HepG2 (cell line): ENCODE measurements around the gene SMAD2. TPM values are rescaled to one million over a fixed set of nuclear protein-coding genes. Genes with fewer than 3 reads are reported as not detected.
A peak's percentile ranks its signal among the peaks of the same experiment; 100 is the strongest.

Experiments
- ATAC-seq: fragments of 200-7000 bp; cut with Tn5 transposase; 3 replicates; pipeline ENCODE4 v1.9.1; 2020; ENCODE audit warnings: mild to moderate bottlenecking, moderate library complexity
- BruUV-seq: library from RNA; stranded (reverse); fragments of 400-500 nt; replicated peaks from 2 replicates; lab custom pipeline; 2021; lab: Mats Ljungman, UMichigan
- CTCF ChIA-PET: fragments of 300-600 bp; formaldehyde crosslinking; extraction: SDS; loops from one replicate; lab custom pipeline; 2021; ENCODE audit warnings: low total read pairs, inconsistent platforms, low intra/inter-chr PET ratio; lab: Yijun Ruan, JAX
- POLR2A ChIA-PET: fragments of 350-600 bp; sonication (Branson Sonifier 250); formaldehyde crosslinking; loops from one replicate; lab custom pipeline; 2020; ENCODE audit warnings: antibody characterized with exemption, inconsistent platforms; lab: Yijun Ruan, JAX
- DNase-seq: peaks from one replicate; pipeline ENCODE4 v3.0.0-alpha.2; 2015; ENCODE audit warnings: low spot score
- FAIRE-seq: peaks from 3 replicates; lab custom pipeline; 2011; peaks lifted over from hg19 to GRCh38; lab: Jason Lieb, UNC
- H2AFZ ChIP-seq: one replicate; pipeline ENCODE4 v1.6.1; 2011; ENCODE audit warnings: low read length, inconsistent platforms
- H3K27ac ChIP-seq: fragments of 300-600 bp; 3 replicates; pipeline ENCODE4 v1.8.0; 2011; ENCODE audit warnings: mixed run types, mild to moderate bottlenecking, mixed read lengths, low read length, inconsistent platforms; ENCODE audit not compliant: insufficient read depth; ENCODE audit errors: extremely low read length
- H3K27me3 ChIP-seq, 2 experiments: fragments of 200-600 bp in 1 of 2; 2 replicates in 1 of 2; 3 replicates in 1 of 2; pipeline versions ENCODE4 v1.6.0 to v1.8.0; 2011; ENCODE audit warnings: low read length in 2 of 2, mild to moderate bottlenecking in 2 of 2, moderate library complexity in 2 of 2, inconsistent platforms in 1 of 2; ENCODE audit not compliant: insufficient read depth in 2 of 2, control insufficient read depth in 1 of 2
- H3K36me3 ChIP-seq, 2 experiments: fragments of 200-600 bp in 1 of 2; replicated peaks in 1 of 2; 2 replicates in 1 of 2; 3 replicates in 1 of 2; pipeline versions ENCODE4 v1.5.1 to v1.8.0; 2011; ENCODE audit warnings: low read length in 2 of 2, inconsistent platforms in 1 of 2; ENCODE audit not compliant: insufficient read depth in 2 of 2, control insufficient read depth in 1 of 2
- H3K4me1 ChIP-seq: 2 replicates; pipeline ENCODE4 v1.5.1; 2012; ENCODE audit warnings: low read length, inconsistent platforms; ENCODE audit not compliant: insufficient read depth
- H3K4me2 ChIP-seq: 2 replicates; pipeline ENCODE4 v1.6.0; 2011; ENCODE audit warnings: low read depth, low read length, inconsistent platforms
- H3K4me3 ChIP-seq, 3 experiments: fragments of 200-600 bp in 1 of 3; sonication (generic), shearing (Covaris generic) in 1 of 3; replicated peaks in 1 of 3; 2 replicates each; pipeline ENCODE4 v1.5.1; 2011 to 2016; ENCODE audit warnings: low read length in 3 of 3, inconsistent platforms in 2 of 3, low read depth in 2 of 3, mild to moderate bottlenecking in 2 of 3, control low read depth in 1 of 3, mixed read lengths in 1 of 3; ENCODE audit not compliant: insufficient read depth in 1 of 3
- H3K79me2 ChIP-seq: one replicate; pipeline ENCODE4 v1.6.1; 2011; ENCODE audit warnings: low read length, inconsistent platforms; ENCODE audit not compliant: insufficient read depth
- H3K9ac ChIP-seq: 2 replicates; pipeline ENCODE4 v1.6.0; 2011; ENCODE audit warnings: mild to moderate bottlenecking, low read depth, low read length, inconsistent platforms; ENCODE audit not compliant: insufficient read depth
- H3K9me3 ChIP-seq: 2 replicates; pipeline ENCODE4 v1.5.1; 2012; ENCODE audit warnings: mild to moderate bottlenecking, low read length
- H4K20me1 ChIP-seq: 2 replicates; pipeline ENCODE4 v1.6.0; 2011; ENCODE audit warnings: inconsistent platforms, mild to moderate bottlenecking, low read length, moderate library complexity; ENCODE audit not compliant: insufficient read depth
- PHF5A ChIP-seq: IDR thresholded peaks from one replicate; pipeline ENCODE4 v1.6.1; 2018; ENCODE audit warnings: low read depth, missing genetic modification reagents; ENCODE audit not compliant: unreplicated experiment
- RCOR2 ChIP-seq: IDR thresholded peaks from 2 replicates; pipeline ENCODE4 v1.6.1; 2016; ENCODE audit warnings: missing biosample characterization, missing genetic modification reagents
- ZBTB3 ChIP-seq: sonication (generic); formaldehyde crosslinking; IDR thresholded peaks from 2 replicates; pipeline ENCODE4 v1.4.0; 2020; ENCODE audit warnings: low read depth, mild to moderate bottlenecking, moderate library complexity, missing genetic modification reagents, borderline replicate concordance
- ZNF326 ChIP-seq: sonication (generic); formaldehyde crosslinking; IDR thresholded peaks from 2 replicates; pipeline ENCODE4 v1.4.0; 2020; ENCODE audit warnings: missing genetic modification reagents, borderline replicate concordance
- WGBS: methylation state at CpG from one replicate; pipeline ENCODE4 v1.1.6; 2017; ENCODE audit warnings: low lambda C conversion rate; 5-methylcytosine and 5-hydroxymethylcytosine counted together
- in situ Hi-C: cut with HindIII; loops from 2 replicates; pipeline ENCODE4 v1.10.0; 2017; ENCODE audit warnings: low pct_unique_long_range_greater_than_20kb; ENCODE audit not compliant: extremely low pct_ligation_motif_present
- intact Hi-C: fragments of 100-400 bp; cut with micrococcal nuclease; formaldehyde crosslinking; loops from one replicate; pipeline ENCODE4 v1.10.0; 2022; ENCODE audit not compliant: unreplicated experiment
- polyA plus RNA-seq, 8 experiments: library from polyadenylated mRNA; depleted of rRNA in 3 of 8; stranded (reverse) in 7 of 8; unstranded in 1 of 8; fragments of >200 nt; fragmentation: Illumina TruSeq in 4 of 8; extraction: Trizol in 4 of 8; gene quantifications; 2 replicates each; pipeline versions ENCODE4 v1.2.1 to v1.2.3, GENCODE V29; 2011 to 2016; ENCODE audit warnings: low read depth in 4 of 8, missing spikeins in 1 of 8, mixed read lengths in 1 of 8; ENCODE audit not compliant: insufficient read depth in 1 of 8
- total RNA-seq, 5 experiments: library from RNA; depleted of rRNA; stranded (reverse); fragments of >200 nt; fragmentation: Illumina TruSeq; extraction: Trizol; gene quantifications; 2 replicates each; pipeline ENCODE4 v1.2.3, GENCODE V29; 2016; ENCODE audit warnings: low read depth in 1 of 5
- TF ChIP-seq, protein P1 (sequence below): sonication (generic); formaldehyde crosslinking; IDR thresholded peaks from 2 replicates; pipeline ENCODE4 v1.4.0; 2020; ENCODE audit warnings: mild to moderate bottlenecking, missing genetic modification reagents, borderline replicate concordance
- TF ChIP-seq, protein P2 (sequence below): sonication (generic); formaldehyde crosslinking; IDR thresholded peaks from 2 replicates; pipeline ENCODE4 v1.4.0; 2020; ENCODE audit warnings: missing genetic modification reagents
- TF ChIP-seq, protein P3 (sequence below): sonication (generic); formaldehyde crosslinking; conservative IDR thresholded peaks from 2 replicates; pipeline ENCODE4 v1.8.0; 2022; ENCODE audit warnings: mild to moderate bottlenecking, moderate library complexity, missing genetic modification reagents
- TF ChIP-seq, protein P4 (sequence below): sonication (generic); formaldehyde crosslinking; IDR thresholded peaks from 2 replicates; pipeline ENCODE4 v1.4.0; 2020; ENCODE audit warnings: mild to moderate bottlenecking, missing genetic modification reagents

Gene SMAD2
- total and polyA plus RNA-seq, 2 of the 13 experiments (the other 11 are each of a cell fraction or from before 2014, with no cell fraction given) = 40.2 to 96.2 TPM

DNA sequence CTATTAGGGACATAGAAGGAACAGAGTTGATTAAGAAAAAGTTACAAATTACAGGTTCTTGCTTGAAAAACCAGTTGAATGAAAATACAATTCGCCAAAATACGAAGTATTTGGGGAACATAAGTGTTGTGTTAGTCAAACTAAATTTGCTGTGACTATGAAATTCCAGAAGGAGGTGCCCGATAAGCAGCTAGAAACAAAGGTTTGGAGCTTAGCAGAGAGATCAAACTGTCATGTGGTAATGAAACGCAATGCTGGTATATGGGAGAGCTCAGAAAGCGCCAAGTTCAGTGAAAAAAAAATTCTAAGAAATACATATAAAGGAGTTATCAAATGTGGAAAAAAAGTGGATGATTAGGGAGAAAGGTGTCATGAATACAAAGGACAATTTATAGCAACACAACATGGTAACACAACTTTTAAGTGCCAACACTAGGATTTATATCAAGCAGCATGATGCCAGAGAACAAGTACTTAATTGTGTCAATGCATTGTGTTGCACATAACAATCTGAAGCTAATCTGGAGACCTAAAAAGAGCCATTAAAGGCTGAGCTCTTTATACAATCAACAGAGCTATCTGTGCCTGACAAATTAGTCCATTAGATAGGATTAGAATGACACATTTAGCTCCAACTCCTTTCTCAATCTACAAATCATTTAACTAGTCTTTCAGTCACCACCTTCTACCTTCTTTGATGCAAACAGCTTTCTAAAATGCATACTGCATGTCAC is 31.2 kb downstream of the SMAD2 start:
- no peak overlapping the region for H2AFZ ChIP-seq
- CTCF ChIA-PET = no interaction called here
- no peak overlapping the region for H3K4me2 ChIP-seq
- intact Hi-C loops (no loop called here), in situ Hi-C loops (no loop called here)
- POLR2A ChIA-PET = no interaction called here
- H3K9me3 ChIP-seq = no peaks in the 10 kb centered on the region
- peaks cover 84% of the 10 kb centered on the region for H3K79me2 ChIP-seq
- DNase-seq (no peak), ATAC-seq (no peak), FAIRE-seq (no peak)
- no peak overlapping the region for H3K4me3 ChIP-seq
- no TSS peak for BruUV-seq
- H3K27me3 ChIP-seq = no peaks in the 10 kb centered on the region
- peaks cover 14% of the 10 kb centered on the region for H4K20me1 ChIP-seq
- H3K36me3 ChIP-seq = peaks cover 3 to 8% of the 10 kb centered on the region in 2 experiments; a peak in 2 of 5 replicates
- H3K4me1 ChIP-seq = peaks cover 39% of the 10 kb centered on the region
- WGBS = 95% methylated on average over 5 of the region's 5 CpGs
- TF ChIP-seq RCOR2 (CRISPR knock-in tag) (no peak), ZNF326 (CRISPR knock-in tag) (no peak)
- H3K27ac ChIP-seq = no peak overlapping the region
- H3K9ac ChIP-seq = no peak overlapping the region

DNA sequence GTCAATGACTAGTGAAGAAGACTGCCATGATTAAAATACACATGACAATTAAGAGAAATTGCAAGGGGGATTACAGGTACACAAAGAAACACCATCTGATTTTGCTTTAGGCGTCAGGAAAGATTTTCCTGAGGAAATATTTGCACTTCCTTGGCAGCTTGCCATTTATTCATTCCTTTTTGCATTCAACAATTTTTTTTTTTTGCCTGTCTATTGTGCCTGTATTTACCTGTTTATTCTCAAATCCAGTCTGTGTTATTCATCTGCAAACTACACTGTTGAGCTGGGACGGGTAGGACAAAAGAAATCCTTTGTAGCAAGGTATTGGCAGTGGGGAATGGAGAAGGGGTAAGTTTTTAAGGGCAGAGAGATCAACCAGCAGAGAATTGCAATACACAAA is 31.8 kb downstream of the SMAD2 start:
- Histone ChIP-seq H3K79me2 (peaks cover 84% of the 10 kb centered on the region), H3K4me2 (no peak overlapping the region), H3K27ac (no peak overlapping the region), H3K4me1 (peaks cover 39% of the 10 kb centered on the region), H3K36me3 (peaks cover 3 to 11% of the 10 kb centered on the region in 2 experiments; a peak in 2 of 5 replicates), H3K4me3 (no peak overlapping the region), H2AFZ (no peak overlapping the region), H3K9me3 (no peaks in the 10 kb centered on the region), H3K27me3 (no peaks in the 10 kb centered on the region), H4K20me1 (peaks cover 14% of the 10 kb centered on the region), H3K9ac (no peak overlapping the region)
- POLR2A ChIA-PET = no interaction called here
- intact Hi-C loops (no loop called here), in situ Hi-C loops (no loop called here)
- 37% methylated on average over 2 of the region's 2 CpGs for WGBS
- CTCF ChIA-PET = no interaction called here
- DNase-seq (peak; percentile 46), ATAC-seq (no peak), FAIRE-seq (no peak)
- no TSS peak for BruUV-seq
- TF ChIP-seq, protein P1, sequence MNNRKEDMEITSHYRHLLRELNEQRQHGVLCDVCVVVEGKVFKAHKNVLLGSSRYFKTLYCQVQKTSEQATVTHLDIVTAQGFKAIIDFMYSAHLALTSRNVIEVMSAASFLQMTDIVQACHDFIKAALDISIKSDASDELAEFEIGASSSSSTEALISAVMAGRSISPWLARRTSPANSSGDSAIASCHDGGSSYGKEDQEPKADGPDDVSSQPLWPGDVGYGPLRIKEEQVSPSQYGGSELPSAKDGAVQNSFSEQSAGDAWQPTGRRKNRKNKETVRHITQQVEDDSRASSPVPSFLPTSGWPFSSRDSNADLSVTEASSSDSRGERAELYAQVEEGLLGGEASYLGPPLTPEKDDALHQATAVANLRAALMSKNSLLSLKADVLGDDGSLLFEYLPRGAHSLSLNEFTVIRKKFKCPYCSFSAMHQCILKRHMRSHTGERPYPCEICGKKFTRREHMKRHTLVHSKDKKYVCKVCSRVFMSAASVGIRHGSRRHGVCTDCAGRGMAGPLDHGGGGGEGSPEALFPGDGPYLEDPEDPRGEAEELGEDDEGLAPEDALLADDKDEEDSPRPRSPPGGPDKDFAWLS (CRISPR knock-in tag) = no peak
- TF ChIP-seq ZBTB3 (CRISPR knock-in tag) = no peak
- TF ChIP-seq, protein P2, sequence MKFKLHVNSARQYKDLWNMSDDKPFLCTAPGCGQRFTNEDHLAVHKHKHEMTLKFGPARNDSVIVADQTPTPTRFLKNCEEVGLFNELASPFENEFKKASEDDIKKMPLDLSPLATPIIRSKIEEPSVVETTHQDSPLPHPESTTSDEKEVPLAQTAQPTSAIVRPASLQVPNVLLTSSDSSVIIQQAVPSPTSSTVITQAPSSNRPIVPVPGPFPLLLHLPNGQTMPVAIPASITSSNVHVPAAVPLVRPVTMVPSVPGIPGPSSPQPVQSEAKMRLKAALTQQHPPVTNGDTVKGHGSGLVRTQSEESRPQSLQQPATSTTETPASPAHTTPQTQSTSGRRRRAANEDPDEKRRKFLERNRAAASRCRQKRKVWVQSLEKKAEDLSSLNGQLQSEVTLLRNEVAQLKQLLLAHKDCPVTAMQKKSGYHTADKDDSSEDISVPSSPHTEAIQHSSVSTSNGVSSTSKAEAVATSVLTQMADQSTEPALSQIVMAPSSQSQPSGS (CRISPR knock-in tag) = no peak
- no peak for TF ChIP-seq PHF5A (CRISPR knock-in tag)
- TF ChIP-seq, protein P3, sequence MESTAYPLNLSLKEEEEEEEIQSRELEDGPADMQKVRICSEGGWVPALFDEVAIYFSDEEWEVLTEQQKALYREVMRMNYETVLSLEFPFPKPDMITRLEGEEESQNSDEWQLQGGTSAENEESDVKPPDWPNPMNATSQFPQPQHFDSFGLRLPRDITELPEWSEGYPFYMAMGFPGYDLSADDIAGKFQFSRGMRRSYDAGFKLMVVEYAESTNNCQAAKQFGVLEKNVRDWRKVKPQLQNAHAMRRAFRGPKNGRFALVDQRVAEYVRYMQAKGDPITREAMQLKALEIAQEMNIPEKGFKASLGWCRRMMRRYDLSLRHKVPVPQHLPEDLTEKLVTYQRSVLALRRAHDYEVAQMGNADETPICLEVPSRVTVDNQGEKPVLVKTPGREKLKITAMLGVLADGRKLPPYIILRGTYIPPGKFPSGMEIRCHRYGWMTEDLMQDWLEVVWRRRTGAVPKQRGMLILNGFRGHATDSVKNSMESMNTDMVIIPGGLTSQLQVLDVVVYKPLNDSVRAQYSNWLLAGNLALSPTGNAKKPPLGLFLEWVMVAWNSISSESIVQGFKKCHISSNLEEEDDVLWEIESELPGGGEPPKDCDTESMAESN (CRISPR knock-in tag) = no peak
- TF ChIP-seq, protein P4, sequence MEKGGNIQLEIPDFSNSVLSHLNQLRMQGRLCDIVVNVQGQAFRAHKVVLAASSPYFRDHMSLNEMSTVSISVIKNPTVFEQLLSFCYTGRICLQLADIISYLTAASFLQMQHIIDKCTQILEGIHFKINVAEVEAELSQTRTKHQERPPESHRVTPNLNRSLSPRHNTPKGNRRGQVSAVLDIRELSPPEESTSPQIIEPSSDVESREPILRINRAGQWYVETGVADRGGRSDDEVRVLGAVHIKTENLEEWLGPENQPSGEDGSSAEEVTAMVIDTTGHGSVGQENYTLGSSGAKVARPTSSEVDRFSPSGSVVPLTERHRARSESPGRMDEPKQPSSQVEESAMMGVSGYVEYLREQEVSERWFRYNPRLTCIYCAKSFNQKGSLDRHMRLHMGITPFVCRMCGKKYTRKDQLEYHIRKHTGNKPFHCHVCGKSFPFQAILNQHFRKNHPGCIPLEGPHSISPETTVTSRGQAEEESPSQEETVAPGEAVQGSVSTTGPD (CRISPR knock-in tag) = no peak
